K562 (cell line): Measurements from ENCODE around the gene ATF3. TPM values are rescaled to one million over a fixed set of nuclear protein-coding genes. Genes with fewer than 3 reads are reported as not detected.

Experiments used
- ARID2 ChIP-seq: fragments of 450-650 bp; IDR thresholded peaks from 2 replicates; pipeline ENCODE4 v1.6.1; 2017; ENCODE audit warnings: antibody characterized with exemption, mild to moderate bottlenecking
- CXXC5 ChIP-seq: fragments of 250-450 bp; sonication (Bioruptor Pico); IDR thresholded peaks from 2 replicates; pipeline ENCODE4 v1.8.0; 2022; ENCODE audit warnings: inconsistent platforms, mild to moderate bottlenecking, moderate library complexity
- EGR1 ChIP-seq: fragments of 450-650 bp; conservative IDR thresholded peaks from 2 replicates; pipeline ENCODE4 v1.6.1; 2017; ENCODE audit warnings: mild to moderate bottlenecking
- FOXA3 ChIP-seq, 2 experiments: fragments of 450-650 bp in 1 of 2; sonication (generic) in 1 of 2; formaldehyde crosslinking; IDR thresholded peaks in 1 of 2; conservative IDR thresholded peaks in 1 of 2; 2 replicates each; pipeline versions ENCODE4 v1.4.0 to v1.8.0; 2020 to 2022; ENCODE audit warnings: mild to moderate bottlenecking in 2 of 2, missing genetic modification reagents in 1 of 2
- GTF2E2 ChIP-seq: fragments of 200-800 bp; sonication (Bioruptor generic); IDR thresholded peaks from 2 replicates; pipeline ENCODE4 v1.6.1; 2016; ENCODE audit warnings: missing genetic modification characterization, missing compliant biosample characterization
- KLF16 ChIP-seq: IDR thresholded peaks from 2 replicates; pipeline ENCODE4 v1.6.1; 2016; ENCODE audit warnings: antibody characterized with exemption
- MAFF ChIP-seq: IDR thresholded peaks from 2 replicates; pipeline ENCODE4 v1.6.1; 2012; ENCODE audit warnings: low read length, improper control_type of control experiment
- NCOA4 ChIP-seq: fragments of 450-650 bp; IDR thresholded peaks from 2 replicates; pipeline ENCODE4 v1.6.1; 2018; ENCODE audit warnings: mild to moderate bottlenecking; ENCODE audit not compliant: partially characterized antibody
- SP1 ChIP-seq: sonication (generic); formaldehyde crosslinking; IDR thresholded peaks from 2 replicates; pipeline ENCODE4 v1.8.1; 2022; ENCODE audit warnings: mild to moderate bottlenecking, missing genetic modification reagents
- STAT5A ChIP-seq: IDR thresholded peaks from 2 replicates; pipeline ENCODE4 v1.6.1; 2012; ENCODE audit warnings: low read length, inconsistent platforms, borderline replicate concordance
- ZNF143 ChIP-seq: sonication (generic); formaldehyde crosslinking; IDR thresholded peaks from 2 replicates; pipeline ENCODE4 v1.9.0; 2022; ENCODE audit warnings: mild to moderate bottlenecking, missing genetic modification reagents
- ZNF184 ChIP-seq: sonication (generic); formaldehyde crosslinking; IDR thresholded peaks from 2 replicates; pipeline ENCODE4 v1.5.0; 2020; ENCODE audit warnings: missing genetic modification reagents
- ZNF764 ChIP-seq: fragments of 250-450 bp; sonication (Bioruptor Pico); IDR thresholded peaks from 2 replicates; pipeline ENCODE4 v1.4.0; 2020; ENCODE audit warnings: low read depth, mild to moderate bottlenecking, moderate library complexity
- polyA plus RNA-seq, 8 experiments: library from polyadenylated mRNA; depleted of rRNA in 4 of 8; stranded (reverse) in 5 of 8; unstranded in 3 of 8; fragments of >200 nt; fragmentation: Nextera tagmentation in 2 of 8; fragmentation: Illumina TruSeq in 1 of 8; extraction: Ambion mirVana in 2 of 8; extraction: Trizol in 1 of 8; gene quantifications; 2 replicates each; pipeline versions ENCODE4 v1.2.1 to v1.2.3, GENCODE V29; 2011 to 2014; ENCODE audit warnings: inconsistent platforms in 1 of 8, missing spikeins in 1 of 8
- total RNA-seq, 7 experiments: library from RNA; depleted of rRNA in 6 of 7; stranded (reverse); fragments of >200 nt in 6 of 7; fragmentation: Illumina TruSeq in 2 of 7; extraction: Trizol in 2 of 7; gene quantifications; 2 replicates each; pipeline versions ENCODE4 v1.2.1 to v1.2.3, GENCODE V29; 2011 to 2021; ENCODE audit warnings: low replicate concordance in 1 of 7
- TF ChIP-seq, protein P1 (sequence below): IDR thresholded peaks from 3 replicates; pipeline ENCODE4 v1.6.1; 2011; ENCODE audit warnings: borderline replicate concordance, mild to moderate bottlenecking, moderate library complexity; ENCODE audit not compliant: insufficient read length; ENCODE audit errors: extremely low read depth
- TF ChIP-seq, protein P2 (sequence below): fragments of 250-450 bp; sonication (Bioruptor Pico); IDR thresholded peaks from 2 replicates; pipeline ENCODE4 v1.8.0; 2021; ENCODE audit warnings: moderate library complexity, mild to moderate bottlenecking, inconsistent platforms
- TF ChIP-seq, protein P3 (sequence below): sonication (generic); formaldehyde crosslinking; IDR thresholded peaks from 2 replicates; pipeline ENCODE4 v1.4.0; 2020; ENCODE audit warnings: mild to moderate bottlenecking, missing genetic modification reagents

ATF3 gene
- total and polyA plus RNA-seq, 9 of the 15 experiments (the other 6 are each of a cell fraction or from before 2014, with no cell fraction given) = 3.5 to 28.2 (median 19.8) TPM

GRCh38 chr1:212608392-212608958 is at the start of gene ATF3 (continued):
- TF ChIP-seq SP1 (CRISPR knock-in tag) (peak; percentile 91), ZNF764 (CRISPR knock-in tag) (no peak), NCOA4 (no peak), GTF2E2 (tag) (peak; percentile 98), ZNF143 (CRISPR knock-in tag) (no peak; the same call in 1 of the 2 replicates), ARID2 (no peak), FOXA3 (CRISPR knock-in tag; conservative IDR thresholded peaks at IDR 0.05 in 1 of 2, IDR thresholded peaks at IDR 0.05 in 1 of 2) (peak in 1 of 2 experiments; percentile 22; a peak in 1 of 4 replicates), KLF16 (no peak), CXXC5 (CRISPR knock-in tag) (peak; percentile 97), STAT5A (peak; percentile 9; the same call in 1 of the 2 replicates), EGR1 (0 out of 2 replicates have a peak, but pooled peaks have one; percentile 4), ZNF184 (no peak; the same call in 1 of the 2 replicates), MAFF (no peak)
- TF ChIP-seq, protein P1, sequence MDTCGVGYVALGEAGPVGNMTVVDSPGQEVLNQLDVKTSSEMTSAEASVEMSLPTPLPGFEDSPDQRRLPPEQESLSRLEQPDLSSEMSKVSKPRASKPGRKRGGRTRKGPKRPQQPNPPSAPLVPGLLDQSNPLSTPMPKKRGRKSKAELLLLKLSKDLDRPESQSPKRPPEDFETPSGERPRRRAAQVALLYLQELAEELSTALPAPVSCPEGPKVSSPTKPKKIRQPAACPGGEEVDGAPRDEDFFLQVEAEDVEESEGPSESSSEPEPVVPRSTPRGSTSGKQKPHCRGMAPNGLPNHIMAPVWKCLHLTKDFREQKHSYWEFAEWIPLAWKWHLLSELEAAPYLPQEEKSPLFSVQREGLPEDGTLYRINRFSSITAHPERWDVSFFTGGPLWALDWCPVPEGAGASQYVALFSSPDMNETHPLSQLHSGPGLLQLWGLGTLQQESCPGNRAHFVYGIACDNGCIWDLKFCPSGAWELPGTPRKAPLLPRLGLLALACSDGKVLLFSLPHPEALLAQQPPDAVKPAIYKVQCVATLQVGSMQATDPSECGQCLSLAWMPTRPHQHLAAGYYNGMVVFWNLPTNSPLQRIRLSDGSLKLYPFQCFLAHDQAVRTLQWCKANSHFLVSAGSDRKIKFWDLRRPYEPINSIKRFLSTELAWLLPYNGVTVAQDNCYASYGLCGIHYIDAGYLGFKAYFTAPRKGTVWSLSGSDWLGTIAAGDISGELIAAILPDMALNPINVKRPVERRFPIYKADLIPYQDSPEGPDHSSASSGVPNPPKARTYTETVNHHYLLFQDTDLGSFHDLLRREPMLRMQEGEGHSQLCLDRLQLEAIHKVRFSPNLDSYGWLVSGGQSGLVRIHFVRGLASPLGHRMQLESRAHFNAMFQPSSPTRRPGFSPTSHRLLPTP = no peak
- TF ChIP-seq, protein P2, sequence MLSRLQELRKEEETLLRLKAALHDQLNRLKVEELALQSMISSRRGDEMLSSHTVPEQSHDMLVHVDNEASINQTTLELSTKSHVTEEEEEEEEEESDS (CRISPR knock-in tag) = no peak
- TF ChIP-seq, protein P3, sequence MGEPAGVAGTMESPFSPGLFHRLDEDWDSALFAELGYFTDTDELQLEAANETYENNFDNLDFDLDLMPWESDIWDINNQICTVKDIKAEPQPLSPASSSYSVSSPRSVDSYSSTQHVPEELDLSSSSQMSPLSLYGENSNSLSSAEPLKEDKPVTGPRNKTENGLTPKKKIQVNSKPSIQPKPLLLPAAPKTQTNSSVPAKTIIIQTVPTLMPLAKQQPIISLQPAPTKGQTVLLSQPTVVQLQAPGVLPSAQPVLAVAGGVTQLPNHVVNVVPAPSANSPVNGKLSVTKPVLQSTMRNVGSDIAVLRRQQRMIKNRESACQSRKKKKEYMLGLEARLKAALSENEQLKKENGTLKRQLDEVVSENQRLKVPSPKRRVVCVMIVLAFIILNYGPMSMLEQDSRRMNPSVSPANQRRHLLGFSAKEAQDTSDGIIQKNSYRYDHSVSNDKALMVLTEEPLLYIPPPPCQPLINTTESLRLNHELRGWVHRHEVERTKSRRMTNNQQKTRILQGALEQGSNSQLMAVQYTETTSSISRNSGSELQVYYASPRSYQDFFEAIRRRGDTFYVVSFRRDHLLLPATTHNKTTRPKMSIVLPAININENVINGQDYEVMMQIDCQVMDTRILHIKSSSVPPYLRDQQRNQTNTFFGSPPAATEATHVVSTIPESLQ (CRISPR knock-in tag) = peak; percentile 74; the same call in 1 of the 2 replicates
